ENCODE data around the gene MARK4.

MARK4 gene

GRCh38 chr19:45294291-45295029 lies 43.4 kb downstream of the MARK4 start:
- H3K36me3 ChIP-seq (ENCODE audit: control insufficient read depth, insufficient read depth, low read length), result peaks cover 93% of the 10 kb centered on the region
- no peaks in the 10 kb centered on the region for H3K4me1 ChIP-seq (ENCODE audit: control insufficient read depth, insufficient read depth, low read length, poor library complexity, severe bottlenecking)
- WGBS, 2 experiments (ENCODE audit: insufficient coverage in 2 of 2), result 94 to 98% methylated on average over 6 to 8 of the region's 12 CpGs
- peaks cover 3% of the 10 kb centered on the region for H3K9me3 ChIP-seq (ENCODE audit: control insufficient read depth, low read length)
- H3K4me3 ChIP-seq (ENCODE audit: extremely low read depth, insufficient read depth, low read length, poor library complexity, severe bottlenecking), result no peak overlapping the region
- no peak overlapping the region for H3K27ac ChIP-seq (ENCODE audit: low read depth, low read length, severe bottlenecking)

GRCh38 chr19:45295873-45296272 lies 44.8 kb downstream of the MARK4 start:
- Histone ChIP-seq H3K9me3 (ENCODE audit: control insufficient read depth, low read length) (peaks cover 3% of the 10 kb centered on the region), H3K4me3 (ENCODE audit: extremely low read depth, insufficient read depth, low read length, poor library complexity, severe bottlenecking) (no peak overlapping the region), H3K27ac (ENCODE audit: low read depth, low read length, severe bottlenecking) (no peak overlapping the region), H3K36me3 (ENCODE audit: control insufficient read depth, insufficient read depth, low read length) (peaks cover 96% of the 10 kb centered on the region), H3K4me1 (ENCODE audit: control insufficient read depth, insufficient read depth, low read length, poor library complexity, severe bottlenecking) (no peaks in the 10 kb centered on the region)

GRCh38 chr19:45296355-45296754 lies 45.3 kb downstream of the MARK4 start:
- 97 to 100% methylated on average over 2 to 3 of the region's 4 CpGs for WGBS, 2 experiments (ENCODE audit: insufficient coverage in 2 of 2)
- Histone ChIP-seq H3K4me3 (ENCODE audit: extremely low read depth, insufficient read depth, low read length, poor library complexity, severe bottlenecking) (no peak overlapping the region), H3K9me3 (ENCODE audit: control insufficient read depth, low read length) (peaks cover 3% of the 10 kb centered on the region)

GRCh38 chr19:45297674-45298073 lies 46.6 kb downstream of the MARK4 start:
- H3K4me3 ChIP-seq (ENCODE audit: extremely low read depth, insufficient read depth, low read length, poor library complexity, severe bottlenecking), result no peak overlapping the region
- no peaks in the 10 kb centered on the region for H3K4me1 ChIP-seq (ENCODE audit: control insufficient read depth, insufficient read depth, low read length, poor library complexity, severe bottlenecking)
- peaks cover 3% of the 10 kb centered on the region for H3K9me3 ChIP-seq (ENCODE audit: control insufficient read depth, low read length)
- peaks cover 91% of the 10 kb centered on the region for H3K36me3 ChIP-seq (ENCODE audit: control insufficient read depth, insufficient read depth, low read length)
- WGBS, 2 experiments (ENCODE audit: insufficient coverage in 2 of 2), result 96 to 100% methylated on average over 3 to 7 of the region's 18 CpGs
- H3K27ac ChIP-seq (ENCODE audit: low read depth, low read length, severe bottlenecking), result no peak overlapping the region

More at GRCh38 chr19:45296355-45296754, 45.3 kb downstream of the MARK4 start:
- Histone ChIP-seq H3K4me1 (ENCODE audit: control insufficient read depth, insufficient read depth, low read length, poor library complexity, severe bottlenecking) (no peaks in the 10 kb centered on the region), H3K27ac (ENCODE audit: low read depth, low read length, severe bottlenecking) (no peak overlapping the region), H3K36me3 (ENCODE audit: control insufficient read depth, insufficient read depth, low read length) (peaks cover 96% of the 10 kb centered on the region)

GRCh38 chr19:45298264-45298663 lies 47.2 kb downstream of the MARK4 start:
- H3K36me3 ChIP-seq (ENCODE audit: control insufficient read depth, insufficient read depth, low read length), result peaks cover 92% of the 10 kb centered on the region
- WGBS, 2 experiments (ENCODE audit: insufficient coverage in 2 of 2), result 89 to 96% methylated on average over 3 to 4 of the region's 5 CpGs
- H3K27ac ChIP-seq (ENCODE audit: low read depth, low read length, severe bottlenecking), result no peak overlapping the region
- no peak overlapping the region for H3K4me3 ChIP-seq (ENCODE audit: extremely low read depth, insufficient read depth, low read length, poor library complexity, severe bottlenecking)
- H3K4me1 ChIP-seq (ENCODE audit: control insufficient read depth, insufficient read depth, low read length, poor library complexity, severe bottlenecking), result no peaks in the 10 kb centered on the region
- H3K9me3 ChIP-seq (ENCODE audit: control insufficient read depth, low read length), result peaks cover 3% of the 10 kb centered on the region

GRCh38 chr19:45299719-45300118 lies 48.6 kb downstream of the MARK4 start:
- H3K4me3 ChIP-seq (ENCODE audit: extremely low read depth, insufficient read depth, low read length, poor library complexity, severe bottlenecking), result no peak overlapping the region
- H3K9me3 ChIP-seq (ENCODE audit: control insufficient read depth, low read length), result peaks cover 3% of the 10 kb centered on the region
- H3K36me3 ChIP-seq (ENCODE audit: control insufficient read depth, insufficient read depth, low read length), result peaks cover 80% of the 10 kb centered on the region
- H3K27ac ChIP-seq (ENCODE audit: low read depth, low read length, severe bottlenecking), result no peak overlapping the region
- WGBS, 2 experiments (ENCODE audit: insufficient coverage in 2 of 2), result 96 to 100% methylated on average over 1 to 5 of the region's 6 CpGs
- H3K4me1 ChIP-seq (ENCODE audit: control insufficient read depth, insufficient read depth, low read length, poor library complexity, severe bottlenecking), result no peaks in the 10 kb centered on the region

- no peaks in the 10 kb centered on the region for H3K9me3 ChIP-seq (ENCODE audit: control insufficient read depth, low read length)
- 93 to 97% methylated on average over 15 to 21 of the region's 27 CpGs for whole genome bisulfite sequencing, 2 experiments (ENCODE audit: insufficient coverage in 2 of 2)
- H3K4me3 ChIP-seq (ENCODE audit: extremely low read depth, insufficient read depth, low read length, poor library complexity, severe bottlenecking), result no peak overlapping the region
- peaks cover 53% of the 10 kb centered on the region for H3K36me3 ChIP-seq (ENCODE audit: control insufficient read depth, insufficient read depth, low read length)
- H3K4me1 ChIP-seq (ENCODE audit: control insufficient read depth, insufficient read depth, low read length, poor library complexity, severe bottlenecking), result no peaks in the 10 kb centered on the region
- no peak overlapping the region for H3K27ac ChIP-seq (ENCODE audit: low read depth, low read length, severe bottlenecking)
These were observed 51.3 kb downstream of the MARK4 start for GRCh38 chr19:45302416-45302815.

- no peaks in the 10 kb centered on the region for H3K4me1 ChIP-seq (ENCODE audit: control insufficient read depth, insufficient read depth, low read length, poor library complexity, severe bottlenecking)
- WGBS, 2 experiments (ENCODE audit: insufficient coverage in 2 of 2), result 91 to 97% methylated on average over 4 to 5 of the region's 12 CpGs
- H3K27ac ChIP-seq (ENCODE audit: low read depth, low read length, severe bottlenecking), result no peak overlapping the region
- no peak overlapping the region for H3K4me3 ChIP-seq (ENCODE audit: extremely low read depth, insufficient read depth, low read length, poor library complexity, severe bottlenecking)
- H3K36me3 ChIP-seq (ENCODE audit: control insufficient read depth, insufficient read depth, low read length), result peaks cover 44% of the 10 kb centered on the region
- no peaks in the 10 kb centered on the region for H3K9me3 ChIP-seq (ENCODE audit: control insufficient read depth, low read length)
These were observed 52.4 kb downstream of the MARK4 start for GRCh38 chr19:45303269-45304060.

GRCh38 chr19:45304141-45304926 lies 53.3 kb downstream of the MARK4 start:
- Histone ChIP-seq H3K4me1 (ENCODE audit: control insufficient read depth, insufficient read depth, low read length, poor library complexity, severe bottlenecking) (no peaks in the 10 kb centered on the region), H3K36me3 (ENCODE audit: control insufficient read depth, insufficient read depth, low read length) (peaks cover 35% of the 10 kb centered on the region), H3K27ac (ENCODE audit: low read depth, low read length, severe bottlenecking) (no peak overlapping the region), H3K4me3 (ENCODE audit: extremely low read depth, insufficient read depth, low read length, poor library complexity, severe bottlenecking) (no peak overlapping the region), H3K9me3 (ENCODE audit: control insufficient read depth, low read length) (no peaks in the 10 kb centered on the region)
- 73 to 76% methylated on average over 3 to 4 of the region's 4 CpGs for WGBS, 2 experiments (ENCODE audit: insufficient coverage in 2 of 2)

- Histone ChIP-seq H3K9me3 (ENCODE audit: control insufficient read depth, low read length) (no peaks in the 10 kb centered on the region), H3K27ac (ENCODE audit: low read depth, low read length, severe bottlenecking) (no peak overlapping the region), H3K4me1 (ENCODE audit: control insufficient read depth, insufficient read depth, low read length, poor library complexity, severe bottlenecking) (no peaks in the 10 kb centered on the region), H3K4me3 (ENCODE audit: extremely low read depth, insufficient read depth, low read length, poor library complexity, severe bottlenecking) (no peak overlapping the region), H3K36me3 (ENCODE audit: control insufficient read depth, insufficient read depth, low read length) (peaks cover 28% of the 10 kb centered on the region)
- 87 to 89% methylated on average over 3 to 4 of the region's 4 CpGs for WGBS, 2 experiments (ENCODE audit: insufficient coverage in 2 of 2)
These were observed 53.9 kb downstream of the MARK4 start for GRCh38 chr19:45305007-45305406.
